ENCODE data around the gene HEPN1.

HEPN1 gene

GRCh38 chr11:124935548-124936514, 16.8 kb downstream of the HEPN1 start, which contains the start of gene HEPACAM:
TSS of gene HEPACAM (minus strand) at chr11:124936047. CDS start at chr11:124936006, 41 bp downstream.
- WGBS, 2 donors (ENCODE audit: extremely low coverage in 2 of 2, insufficient read length in 2 of 2, insufficient replicate concordance in 1 of 2) = no CpG with 5 or more reads among the region's 18 CpGs
- Histone ChIP-seq H3K79me1 (ENCODE audit: low read depth, low read length) (no peaks in the 10 kb centered on the region), H2BK5ac (ENCODE audit: low read length) (no peak within 1 kb of the TSS), H3K27me3 (ENCODE audit: control insufficient read depth in 3 of 3, insufficient read depth in 3 of 3, low read depth in 1 of 3, low read length in 3 of 3) (peaks cover 0 to 36% (median 0%) of the 10 kb centered on the region in 3 experiments), H3K18ac (ENCODE audit: low read length) (peak within 1 kb of the TSS; percentile 4), H2AFZ (ENCODE audit: low read length) (no peak within 1 kb of the TSS), H4K8ac (ENCODE audit: low read depth, low read length) (no peak within 1 kb of the TSS), H3K14ac (ENCODE audit: low read length) (no peak within 1 kb of the TSS), H3K36me3 (replicated peaks in 1 of 2; ENCODE audit: control insufficient read depth in 2 of 2, insufficient read depth in 2 of 2, low read length in 2 of 2) (no peaks in the 10 kb centered on the region), H2BK12ac (ENCODE audit: low read length) (no peak within 1 kb of the TSS), H3K4me2 (ENCODE audit: insufficient read depth, low read length, poor library complexity, severe bottlenecking) (no peak within 1 kb of the TSS), H3K23ac (ENCODE audit: low read depth, low read length, poor library complexity) (no peak within 1 kb of the TSS), H3K4me1 (ENCODE audit: control insufficient read depth in 2 of 2, insufficient read depth in 1 of 2, low read depth in 1 of 2, low read length in 2 of 2) (peaks cover 3 to 7% of the 10 kb centered on the region in 2 donors), H2AK5ac (ENCODE audit: low read depth, low read length) (no peak within 1 kb of the TSS), H3K9ac (ENCODE audit: low read depth, low read length, poor library complexity) (no peak within 1 kb of the TSS), H3K4ac (ENCODE audit: low read length) (no peak within 1 kb of the TSS), H2BK120ac (ENCODE audit: low read depth, low read length) (no peak within 1 kb of the TSS), H2BK15ac (ENCODE audit: low read length) (no peak within 1 kb of the TSS), H4K91ac (ENCODE audit: low read depth, low read length, poor library complexity) (no peak within 1 kb of the TSS), H3K27ac (replicated peaks; ENCODE audit: low read length) (no peak within 1 kb of the TSS), H3K4me3 (ENCODE audit: low read length in 2 of 2) (no peak within 1 kb of the TSS), H3K9me3 (replicated peaks in 1 of 2; ENCODE audit: control insufficient read depth in 2 of 2, insufficient read depth in 1 of 2, low read depth in 1 of 2, low read length in 2 of 2) (no peaks in the 10 kb centered on the region)
- DNase-seq (ENCODE audit: low spot score) = no peak

GRCh38 chr11:124937336-124937935, 18.4 kb downstream of the HEPN1 start:
- H3K4me2 ChIP-seq (ENCODE audit: insufficient read depth, low read length, poor library complexity, severe bottlenecking) = no peak overlapping the region
- no peak overlapping the region for H3K4ac ChIP-seq (ENCODE audit: low read length)
- no peaks in the 10 kb centered on the region for H3K36me3 ChIP-seq (replicated peaks in 1 of 2; ENCODE audit: control insufficient read depth in 2 of 2, insufficient read depth in 2 of 2, low read length in 2 of 2)
- no peaks in the 10 kb centered on the region for H3K79me1 ChIP-seq (ENCODE audit: low read depth, low read length)
- H3K27me3 ChIP-seq (ENCODE audit: control insufficient read depth in 3 of 3, insufficient read depth in 3 of 3, low read depth in 1 of 3, low read length in 3 of 3) = peaks cover 0 to 36% (median 0%) of the 10 kb centered on the region in 3 experiments
- no peak overlapping the region for H3K27ac ChIP-seq (replicated peaks; ENCODE audit: low read length)
- H3K23ac ChIP-seq (ENCODE audit: low read depth, low read length, poor library complexity) = no peak overlapping the region
- H3K4me1 ChIP-seq (ENCODE audit: control insufficient read depth in 2 of 2, insufficient read depth in 1 of 2, low read depth in 1 of 2, low read length in 2 of 2) = peaks cover 6 to 8% of the 10 kb centered on the region in 2 donors
- H2AK5ac ChIP-seq (ENCODE audit: low read depth, low read length) = no peak overlapping the region
- no peak overlapping the region for H2BK5ac ChIP-seq (ENCODE audit: low read length)
- H3K4me3 ChIP-seq (ENCODE audit: low read length in 2 of 2) = no peak overlapping the region
- H3K14ac ChIP-seq (ENCODE audit: low read length) = no peak overlapping the region
- no peak overlapping the region for H2AFZ ChIP-seq (ENCODE audit: low read length)
- no peak overlapping the region for H2BK15ac ChIP-seq (ENCODE audit: low read length)
- H3K9me3 ChIP-seq (replicated peaks in 1 of 2; ENCODE audit: control insufficient read depth in 2 of 2, insufficient read depth in 1 of 2, low read depth in 1 of 2, low read length in 2 of 2) = no peaks in the 10 kb centered on the region
- H2BK12ac ChIP-seq (ENCODE audit: low read length) = no peak overlapping the region
- H3K9ac ChIP-seq (ENCODE audit: low read depth, low read length, poor library complexity) = no peak overlapping the region
- no peak overlapping the region for H2BK120ac ChIP-seq (ENCODE audit: low read depth, low read length)
- DNase-seq (ENCODE audit: low spot score) = no peak
- H3K18ac ChIP-seq (ENCODE audit: low read length) = no peak overlapping the region
- H4K91ac ChIP-seq (ENCODE audit: low read depth, low read length, poor library complexity) = no peak overlapping the region
- no CpG with 5 or more reads among the region's 3 CpGs for WGBS, 2 donors (ENCODE audit: extremely low coverage in 2 of 2, insufficient read length in 2 of 2, insufficient replicate concordance in 1 of 2)
- H4K8ac ChIP-seq (ENCODE audit: low read depth, low read length) = no peak overlapping the region

- Histone ChIP-seq H3K27me3 (ENCODE audit: control insufficient read depth in 3 of 3, insufficient read depth in 3 of 3, low read depth in 1 of 3, low read length in 3 of 3) (peaks cover 0 to 35% (median 0%) of the 10 kb centered on the region in 3 experiments), H2BK5ac (ENCODE audit: low read length) (no peak overlapping the region), H2AK5ac (ENCODE audit: low read depth, low read length) (no peak overlapping the region), H4K91ac (ENCODE audit: low read depth, low read length, poor library complexity) (no peak overlapping the region), H3K9me3 (replicated peaks in 1 of 2; ENCODE audit: control insufficient read depth in 2 of 2, insufficient read depth in 1 of 2, low read depth in 1 of 2, low read length in 2 of 2) (no peaks in the 10 kb centered on the region), H3K79me1 (ENCODE audit: low read depth, low read length) (no peaks in the 10 kb centered on the region), H2BK120ac (ENCODE audit: low read depth, low read length) (no peak overlapping the region), H3K23ac (ENCODE audit: low read depth, low read length, poor library complexity) (no peak overlapping the region), H3K4me2 (ENCODE audit: insufficient read depth, low read length, poor library complexity, severe bottlenecking) (no peak overlapping the region), H3K36me3 (replicated peaks in 1 of 2; ENCODE audit: control insufficient read depth in 2 of 2, insufficient read depth in 2 of 2, low read length in 2 of 2) (no peaks in the 10 kb centered on the region), H3K4me3 (ENCODE audit: low read length in 2 of 2) (no peak overlapping the region), H2BK12ac (ENCODE audit: low read length) (no peak overlapping the region), H3K18ac (ENCODE audit: low read length) (no peak overlapping the region), H3K4ac (ENCODE audit: low read length) (no peak overlapping the region), H3K14ac (ENCODE audit: low read length) (no peak overlapping the region), H2AFZ (ENCODE audit: low read length) (peak overlapping the region; percentile 24), H3K4me1 (ENCODE audit: control insufficient read depth in 2 of 2, insufficient read depth in 1 of 2, low read depth in 1 of 2, low read length in 2 of 2) (peaks cover 10 to 14% of the 10 kb centered on the region in 2 donors), H3K27ac (replicated peaks; ENCODE audit: low read length) (no peak overlapping the region), H3K9ac (ENCODE audit: low read depth, low read length, poor library complexity) (no peak overlapping the region), H4K8ac (ENCODE audit: low read depth, low read length) (no peak overlapping the region), H2BK15ac (ENCODE audit: low read length) (no peak overlapping the region)
- no CpG with 5 or more reads among the region's 6 CpGs for WGBS, 2 donors (ENCODE audit: extremely low coverage in 2 of 2, insufficient read length in 2 of 2, insufficient replicate concordance in 1 of 2)
- no peak for DNase-seq (ENCODE audit: low spot score)
These were observed 19.2 kb downstream of the HEPN1 start for GRCh38 chr11:124938206-124938765.

- no peak overlapping the region for H3K4ac ChIP-seq (ENCODE audit: low read length)
- H3K18ac ChIP-seq (ENCODE audit: low read length) = no peak overlapping the region
- no peak overlapping the region for H4K91ac ChIP-seq (ENCODE audit: low read depth, low read length, poor library complexity)
- no peak overlapping the region for H3K27ac ChIP-seq (replicated peaks; ENCODE audit: low read length)
- WGBS, 2 donors (ENCODE audit: extremely low coverage in 2 of 2, insufficient read length in 2 of 2, insufficient replicate concordance in 1 of 2) = no CpG with 5 or more reads among the region's 6 CpGs
- H3K79me1 ChIP-seq (ENCODE audit: low read depth, low read length) = no peaks in the 10 kb centered on the region
- peaks cover 0 to 28% (median 0%) of the 10 kb centered on the region in 3 experiments for H3K27me3 ChIP-seq (ENCODE audit: control insufficient read depth in 3 of 3, insufficient read depth in 3 of 3, low read depth in 1 of 3, low read length in 3 of 3)
- H3K9ac ChIP-seq (ENCODE audit: low read depth, low read length, poor library complexity) = no peak overlapping the region
- H2BK12ac ChIP-seq (ENCODE audit: low read length) = no peak overlapping the region
- no peaks in the 10 kb centered on the region for H3K9me3 ChIP-seq (replicated peaks in 1 of 2; ENCODE audit: control insufficient read depth in 2 of 2, insufficient read depth in 1 of 2, low read depth in 1 of 2, low read length in 2 of 2)
- H4K8ac ChIP-seq (ENCODE audit: low read depth, low read length) = no peak overlapping the region
- H3K4me1 ChIP-seq (ENCODE audit: control insufficient read depth in 2 of 2, insufficient read depth in 1 of 2, low read depth in 1 of 2, low read length in 2 of 2) = peaks cover 10 to 18% of the 10 kb centered on the region in 2 donors
- no peak overlapping the region for H2BK120ac ChIP-seq (ENCODE audit: low read depth, low read length)
- no peak overlapping the region for H2BK5ac ChIP-seq (ENCODE audit: low read length)
- H3K23ac ChIP-seq (ENCODE audit: low read depth, low read length, poor library complexity) = no peak overlapping the region
- H2AFZ ChIP-seq (ENCODE audit: low read length) = no peak overlapping the region
- H3K4me2 ChIP-seq (ENCODE audit: insufficient read depth, low read length, poor library complexity, severe bottlenecking) = no peak overlapping the region
- no peak overlapping the region for H2BK15ac ChIP-seq (ENCODE audit: low read length)
- H3K36me3 ChIP-seq (replicated peaks in 1 of 2; ENCODE audit: control insufficient read depth in 2 of 2, insufficient read depth in 2 of 2, low read length in 2 of 2) = no peaks in the 10 kb centered on the region
- no peak overlapping the region for H2AK5ac ChIP-seq (ENCODE audit: low read depth, low read length)
- no peak overlapping the region for H3K4me3 ChIP-seq (ENCODE audit: low read length in 2 of 2)
- no peak for DNase-seq (ENCODE audit: low spot score)
- H3K14ac ChIP-seq (ENCODE audit: low read length) = no peak overlapping the region
These were observed 19.9 kb downstream of the HEPN1 start for GRCh38 chr11:124938970-124939369.
